ENCODE measurements around the gene TMEM250. TPM values are rescaled to one million over a fixed set of nuclear protein-coding genes. Genes with fewer than 3 reads are reported as not detected.

The TMEM250 gene
- total RNA-seq, 1 experiment from 2014 or later: 37.5 TPM

DNA sequence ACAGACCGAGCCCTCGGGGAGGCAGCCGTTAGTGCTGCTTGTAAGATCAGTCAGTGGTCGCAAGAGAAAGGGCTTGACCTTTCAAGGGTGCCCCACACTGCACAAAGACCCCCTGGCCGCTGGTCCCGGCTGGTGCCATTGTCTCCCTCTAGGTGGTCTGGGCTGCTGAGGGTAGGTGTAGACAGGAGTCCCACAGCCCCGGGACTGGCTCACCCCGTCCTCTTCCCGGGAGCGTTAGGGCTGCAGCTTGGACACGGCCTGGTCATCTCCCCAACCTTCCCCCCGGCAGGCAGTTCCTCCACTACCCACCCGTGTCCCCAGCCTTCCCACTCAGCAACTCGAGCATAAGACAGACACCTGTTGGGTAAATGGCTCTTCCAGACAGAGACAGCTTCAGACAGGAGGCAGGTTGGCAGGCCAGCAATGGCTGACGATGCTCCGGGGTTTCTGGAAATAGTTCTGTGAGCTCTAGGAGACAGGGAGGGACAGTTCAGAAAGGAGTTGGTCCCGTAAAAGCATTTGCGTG lies 15.3 kb upstream of the TMEM250 start (continued):
- TF ChIP-seq ATF3 (IDR thresholded peaks at IDR 0.05): no peak
- TF ChIP-seq RAD21 (IDR thresholded peaks at IDR 0.05; ENCODE audit: low read depth): no peak
- no peak for TF ChIP-seq EGR1 (IDR thresholded peaks at IDR 0.05; ENCODE audit: low read depth)
- TF ChIP-seq JUND (IDR thresholded peaks at IDR 0.05): no peak
- TF ChIP-seq SIN3A (IDR thresholded peaks at IDR 0.05; ENCODE audit: low read depth): no peak
- TF ChIP-seq, protein P1, sequence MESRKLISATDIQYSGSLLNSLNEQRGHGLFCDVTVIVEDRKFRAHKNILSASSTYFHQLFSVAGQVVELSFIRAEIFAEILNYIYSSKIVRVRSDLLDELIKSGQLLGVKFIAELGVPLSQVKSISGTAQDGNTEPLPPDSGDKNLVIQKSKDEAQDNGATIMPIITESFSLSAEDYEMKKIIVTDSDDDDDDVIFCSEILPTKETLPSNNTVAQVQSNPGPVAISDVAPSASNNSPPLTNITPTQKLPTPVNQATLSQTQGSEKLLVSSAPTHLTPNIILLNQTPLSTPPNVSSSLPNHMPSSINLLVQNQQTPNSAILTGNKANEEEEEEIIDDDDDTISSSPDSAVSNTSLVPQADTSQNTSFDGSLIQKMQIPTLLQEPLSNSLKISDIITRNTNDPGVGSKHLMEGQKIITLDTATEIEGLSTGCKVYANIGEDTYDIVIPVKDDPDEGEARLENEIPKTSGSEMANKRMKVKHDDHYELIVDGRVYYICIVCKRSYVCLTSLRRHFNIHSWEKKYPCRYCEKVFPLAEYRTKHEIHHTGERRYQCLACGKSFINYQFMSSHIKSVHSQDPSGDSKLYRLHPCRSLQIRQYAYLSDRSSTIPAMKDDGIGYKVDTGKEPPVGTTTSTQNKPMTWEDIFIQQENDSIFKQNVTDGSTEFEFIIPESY (IDR thresholded peaks at IDR 0.05; ENCODE audit: extremely low read depth, insufficient replicate concordance, low read length): no peak
- TF ChIP-seq CEBPB (IDR thresholded peaks at IDR 0.05; ENCODE audit: low read depth): no peak

DNA sequence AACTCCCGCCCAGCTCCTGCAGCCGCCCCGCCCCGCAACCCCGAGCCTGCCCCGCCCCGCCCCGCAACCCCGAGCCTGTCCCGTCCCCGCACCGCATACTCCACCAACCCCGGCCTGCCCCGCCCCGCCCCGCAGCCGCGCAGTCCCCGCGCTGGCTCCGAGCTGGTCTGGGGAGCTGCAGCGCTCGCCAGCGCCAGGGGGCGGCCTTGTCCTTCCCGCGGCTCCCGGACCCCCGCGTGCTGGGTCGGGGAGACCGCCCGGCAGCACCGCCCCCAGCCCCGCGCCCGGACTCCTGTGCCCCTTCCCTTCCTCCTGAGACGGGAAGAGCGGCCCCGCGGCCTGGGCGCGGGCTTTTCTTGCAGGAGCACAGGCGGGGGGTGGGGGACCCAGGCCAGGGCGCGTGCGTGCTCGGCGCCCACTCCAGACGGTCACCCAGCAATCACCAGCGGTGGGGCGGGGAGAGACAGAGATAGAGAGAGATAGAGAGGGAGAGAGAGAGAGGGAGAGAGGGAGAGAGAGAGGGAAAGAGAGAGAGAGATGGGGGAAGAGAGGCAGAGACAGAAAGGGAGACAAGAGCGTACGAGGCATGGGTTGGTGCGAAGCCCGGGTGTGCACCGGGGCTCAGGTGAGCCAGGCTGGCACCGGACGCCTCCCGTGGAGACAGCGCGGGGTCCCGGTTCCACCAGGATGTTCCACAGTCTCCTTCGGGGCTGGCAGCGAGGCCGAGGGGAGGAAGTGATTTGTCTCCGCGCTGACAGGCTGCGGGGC lies 14.7 kb upstream of the TMEM250 start:
- POLR2A ChIA-PET: no interaction called here

More for the DNA sequence above, 14.7 kb upstream of the TMEM250 start:
- H3K9me3 ChIP-seq (ENCODE audit: control insufficient read depth in 1 of 2, insufficient read depth in 1 of 2, low read depth in 1 of 2, low read length in 2 of 2): no peaks in the 10 kb centered on the region
- no peak overlapping the region; the same call in 1 of the 2 replicates for H3K27ac ChIP-seq (ENCODE audit: low read depth, low read length)
- no peaks in the 10 kb centered on the region for H4K20me1 ChIP-seq (ENCODE audit: insufficient read depth)
- no peaks in the 10 kb centered on the region for H3K27me3 ChIP-seq (ENCODE audit: insufficient read depth, low read length)
- peak overlapping the region in 1 of 2 experiments; percentile 38; a peak in 2 of 4 replicates for H3K4me3 ChIP-seq (replicated peaks in 1 of 2; ENCODE audit: low read depth in 1 of 2, low read length in 2 of 2)
- BruUV-seq (replicated peaks): no TSS peak
- TF ChIP-seq RAD21 (IDR thresholded peaks at IDR 0.05; ENCODE audit: low read depth): peak; percentile 53
- no peak for TF ChIP-seq SRF (IDR thresholded peaks at IDR 0.05; ENCODE audit: low read depth)
- no peak for TF ChIP-seq EZH2 (IDR thresholded peaks at IDR 0.05)
- no peak for TF ChIP-seq YY1 (IDR thresholded peaks at IDR 0.05; ENCODE audit: extremely low read depth, insufficient replicate concordance, low read depth, low read length)
- no peak for TF ChIP-seq CEBPB (IDR thresholded peaks at IDR 0.05; ENCODE audit: low read depth)
- TF ChIP-seq, protein P2, sequence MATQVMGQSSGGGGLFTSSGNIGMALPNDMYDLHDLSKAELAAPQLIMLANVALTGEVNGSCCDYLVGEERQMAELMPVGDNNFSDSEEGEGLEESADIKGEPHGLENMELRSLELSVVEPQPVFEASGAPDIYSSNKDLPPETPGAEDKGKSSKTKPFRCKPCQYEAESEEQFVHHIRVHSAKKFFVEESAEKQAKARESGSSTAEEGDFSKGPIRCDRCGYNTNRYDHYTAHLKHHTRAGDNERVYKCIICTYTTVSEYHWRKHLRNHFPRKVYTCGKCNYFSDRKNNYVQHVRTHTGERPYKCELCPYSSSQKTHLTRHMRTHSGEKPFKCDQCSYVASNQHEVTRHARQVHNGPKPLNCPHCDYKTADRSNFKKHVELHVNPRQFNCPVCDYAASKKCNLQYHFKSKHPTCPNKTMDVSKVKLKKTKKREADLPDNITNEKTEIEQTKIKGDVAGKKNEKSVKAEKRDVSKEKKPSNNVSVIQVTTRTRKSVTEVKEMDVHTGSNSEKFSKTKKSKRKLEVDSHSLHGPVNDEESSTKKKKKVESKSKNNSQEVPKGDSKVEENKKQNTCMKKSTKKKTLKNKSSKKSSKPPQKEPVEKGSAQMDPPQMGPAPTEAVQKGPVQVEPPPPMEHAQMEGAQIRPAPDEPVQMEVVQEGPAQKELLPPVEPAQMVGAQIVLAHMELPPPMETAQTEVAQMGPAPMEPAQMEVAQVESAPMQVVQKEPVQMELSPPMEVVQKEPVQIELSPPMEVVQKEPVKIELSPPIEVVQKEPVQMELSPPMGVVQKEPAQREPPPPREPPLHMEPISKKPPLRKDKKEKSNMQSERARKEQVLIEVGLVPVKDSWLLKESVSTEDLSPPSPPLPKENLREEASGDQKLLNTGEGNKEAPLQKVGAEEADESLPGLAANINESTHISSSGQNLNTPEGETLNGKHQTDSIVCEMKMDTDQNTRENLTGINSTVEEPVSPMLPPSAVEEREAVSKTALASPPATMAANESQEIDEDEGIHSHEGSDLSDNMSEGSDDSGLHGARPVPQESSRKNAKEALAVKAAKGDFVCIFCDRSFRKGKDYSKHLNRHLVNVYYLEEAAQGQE (IDR thresholded peaks at IDR 0.05; ENCODE audit: low read depth): no peak
- TF ChIP-seq, protein P3, sequence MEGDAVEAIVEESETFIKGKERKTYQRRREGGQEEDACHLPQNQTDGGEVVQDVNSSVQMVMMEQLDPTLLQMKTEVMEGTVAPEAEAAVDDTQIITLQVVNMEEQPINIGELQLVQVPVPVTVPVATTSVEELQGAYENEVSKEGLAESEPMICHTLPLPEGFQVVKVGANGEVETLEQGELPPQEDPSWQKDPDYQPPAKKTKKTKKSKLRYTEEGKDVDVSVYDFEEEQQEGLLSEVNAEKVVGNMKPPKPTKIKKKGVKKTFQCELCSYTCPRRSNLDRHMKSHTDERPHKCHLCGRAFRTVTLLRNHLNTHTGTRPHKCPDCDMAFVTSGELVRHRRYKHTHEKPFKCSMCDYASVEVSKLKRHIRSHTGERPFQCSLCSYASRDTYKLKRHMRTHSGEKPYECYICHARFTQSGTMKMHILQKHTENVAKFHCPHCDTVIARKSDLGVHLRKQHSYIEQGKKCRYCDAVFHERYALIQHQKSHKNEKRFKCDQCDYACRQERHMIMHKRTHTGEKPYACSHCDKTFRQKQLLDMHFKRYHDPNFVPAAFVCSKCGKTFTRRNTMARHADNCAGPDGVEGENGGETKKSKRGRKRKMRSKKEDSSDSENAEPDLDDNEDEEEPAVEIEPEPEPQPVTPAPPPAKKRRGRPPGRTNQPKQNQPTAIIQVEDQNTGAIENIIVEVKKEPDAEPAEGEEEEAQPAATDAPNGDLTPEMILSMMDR (IDR thresholded peaks at IDR 0.05 in 2 of 3, conservative IDR thresholded peaks at IDR 0.05 in 1 of 3; ENCODE audit: borderline replicate concordance in 1 of 3, insufficient read depth in 1 of 3, low read depth in 2 of 3, low read length in 2 of 3): peak; percentile 23 to 44 (median 42); a peak in 5 of 6 replicates
- TF ChIP-seq SIN3A (IDR thresholded peaks at IDR 0.05; ENCODE audit: low read depth): no peak
- no peak for TF ChIP-seq CBX3 (IDR thresholded peaks at IDR 0.05; ENCODE audit: low read depth)
- TF ChIP-seq JUND (IDR thresholded peaks at IDR 0.05): no peak
- no peak for TF ChIP-seq EZH2phosphoT487 (IDR thresholded peaks at IDR 0.05; ENCODE audit: borderline replicate concordance)
- no peak for TF ChIP-seq SP1 (IDR thresholded peaks at IDR 0.05; ENCODE audit: low read depth)
- H2AFZ ChIP-seq (ENCODE audit: low read depth, low read length, poor library complexity, severe bottlenecking): peak overlapping the region; percentile 78
- ChIA-PET RAD21 (ENCODE audit: low non-redundant PET in 1 of 2, low total read pairs in 2 of 2, uncharacterized antibody in 2 of 2, unreplicated experiment in 2 of 2) (interaction anchor here (0.6 kb wide), 2 partner anchors 16 to 126 kb away, joined by 3 to 6 read pairs; no protein-coding TSS in a partner anchor), CTCF (interaction anchor here (0.6 to 0.7 kb wide), 2 partner anchors 11 to 1378 kb away, joined by 3 read pairs; no protein-coding TSS in a partner anchor)
- intact Hi-C loops (cut with micrococcal nuclease): loop anchor here (2.0 kb wide), 1 partner anchor 149 kb away; no protein-coding TSS in a partner anchor
- no peak overlapping the region for H3K9ac ChIP-seq (ENCODE audit: low read length)
- H3K4me2 ChIP-seq (ENCODE audit: low read length): peak overlapping the region; percentile 72
- no peak for DNase-seq (ENCODE audit: low read depth, low spot score)
- H3K4me1 ChIP-seq (ENCODE audit: control insufficient read depth in 1 of 2, insufficient read depth in 2 of 2, low read length in 2 of 2): peaks cover 6 to 30% of the 10 kb centered on the region in 2 experiments; a peak in 3 of 4 replicates
- no peaks in the 10 kb centered on the region for H3K79me2 ChIP-seq (ENCODE audit: insufficient read depth, low read length)
- H3K9me2 ChIP-seq (ENCODE audit: insufficient read depth): no peaks in the 10 kb centered on the region
- H3K36me3 ChIP-seq (ENCODE audit: control insufficient read depth in 1 of 2, insufficient read depth in 2 of 2, low read length in 2 of 2): no peaks in the 10 kb centered on the region
- ATAC-seq: peak; percentile 88
